ENCODE results near the gene ATF7IP2.

The ATF7IP2 gene

GRCh38 chr16:10485159-10485558 is 99.3 kb downstream of the ATF7IP2 start:
- no peak overlapping the region for H3K4ac ChIP-seq (ENCODE audit: low read length)
- WGBS, 2 donors (ENCODE audit: extremely low coverage in 2 of 2, insufficient read length in 2 of 2, insufficient replicate concordance in 1 of 2): no CpG with 5 or more reads among the region's 4 CpGs
- peaks cover 2 to 18% of the 10 kb centered on the region in 2 donors for H3K36me3 ChIP-seq (replicated peaks in 1 of 2; ENCODE audit: control insufficient read depth in 2 of 2, insufficient read depth in 2 of 2, low read length in 2 of 2)
- H3K4me3 ChIP-seq (ENCODE audit: low read length in 2 of 2): no peak overlapping the region
- no peak overlapping the region for H2AK5ac ChIP-seq (ENCODE audit: low read depth, low read length)
- H2BK12ac ChIP-seq (ENCODE audit: low read length): no peak overlapping the region
- no peak overlapping the region for H3K18ac ChIP-seq (ENCODE audit: low read length)
- H3K14ac ChIP-seq (ENCODE audit: low read length): no peak overlapping the region
- H4K91ac ChIP-seq (ENCODE audit: low read depth, low read length, poor library complexity): no peak overlapping the region
- H2BK120ac ChIP-seq (ENCODE audit: low read depth, low read length): no peak overlapping the region
- no peaks in the 10 kb centered on the region for H3K27me3 ChIP-seq (ENCODE audit: control insufficient read depth in 3 of 3, insufficient read depth in 3 of 3, low read depth in 1 of 3, low read length in 3 of 3)
- H3K9me3 ChIP-seq (replicated peaks in 1 of 2; ENCODE audit: control insufficient read depth in 2 of 2, insufficient read depth in 1 of 2, low read depth in 1 of 2, low read length in 2 of 2): peaks cover 0 to 6% of the 10 kb centered on the region in 2 donors
- no peak for DNase-seq (ENCODE audit: low spot score)
- H2AFZ ChIP-seq (ENCODE audit: low read length): no peak overlapping the region
- no peak overlapping the region for H3K4me2 ChIP-seq (ENCODE audit: insufficient read depth, low read length, poor library complexity, severe bottlenecking)
- no peak overlapping the region for H4K8ac ChIP-seq (ENCODE audit: low read depth, low read length)
- no peaks in the 10 kb centered on the region for H3K79me1 ChIP-seq (ENCODE audit: low read depth, low read length)
- H3K27ac ChIP-seq (replicated peaks; ENCODE audit: low read length): no peak overlapping the region
- no peak overlapping the region for H2BK5ac ChIP-seq (ENCODE audit: low read length)
- H3K4me1 ChIP-seq (ENCODE audit: control insufficient read depth in 2 of 2, insufficient read depth in 1 of 2, low read depth in 1 of 2, low read length in 2 of 2): no peaks in the 10 kb centered on the region
- H3K9ac ChIP-seq (ENCODE audit: low read depth, low read length, poor library complexity): no peak overlapping the region
- no peak overlapping the region for H2BK15ac ChIP-seq (ENCODE audit: low read length)
- H3K23ac ChIP-seq (ENCODE audit: low read depth, low read length, poor library complexity): no peak overlapping the region

DNA sequence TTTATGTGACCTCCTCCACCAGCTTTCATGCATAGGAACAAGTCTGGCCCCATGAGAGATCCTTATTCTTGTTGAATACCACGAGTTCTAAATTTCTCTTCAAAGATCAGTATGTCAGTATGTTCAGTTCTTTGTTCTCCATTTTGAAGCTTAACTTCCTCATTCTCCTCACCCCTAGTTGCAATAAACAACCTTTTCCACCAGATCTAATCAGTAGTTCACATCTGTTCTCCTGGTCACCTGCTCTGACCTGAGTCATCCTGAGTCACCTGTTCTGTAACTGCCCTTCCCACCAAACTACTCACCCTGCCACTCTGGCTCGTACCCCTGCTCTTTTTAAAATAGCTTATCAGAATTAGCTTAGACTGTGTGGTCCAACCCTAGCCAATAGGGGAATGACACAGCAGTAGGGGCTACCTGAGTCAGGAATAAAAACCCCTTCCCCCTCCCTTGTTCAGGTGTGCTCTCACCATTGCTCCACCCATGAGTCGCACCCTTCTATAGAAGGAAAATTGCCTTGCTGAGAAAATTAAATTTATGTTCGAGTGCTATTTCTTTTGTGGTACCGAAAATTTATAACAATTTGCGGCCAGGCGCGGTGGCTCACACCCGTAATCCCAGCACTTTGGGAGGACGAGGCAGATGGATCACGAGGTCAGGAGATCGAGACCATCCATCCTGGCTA is 100.0 kb downstream of the ATF7IP2 start:
- H2BK15ac ChIP-seq (ENCODE audit: low read length): no peak overlapping the region
- H2AFZ ChIP-seq (ENCODE audit: low read length): no peak overlapping the region
- H3K23ac ChIP-seq (ENCODE audit: low read depth, low read length, poor library complexity): no peak overlapping the region
- H2BK5ac ChIP-seq (ENCODE audit: low read length): no peak overlapping the region
- no peak overlapping the region for H3K4me2 ChIP-seq (ENCODE audit: insufficient read depth, low read length, poor library complexity, severe bottlenecking)
- no peak overlapping the region for H4K8ac ChIP-seq (ENCODE audit: low read depth, low read length)
- H3K4me1 ChIP-seq (ENCODE audit: control insufficient read depth in 2 of 2, insufficient read depth in 1 of 2, low read depth in 1 of 2, low read length in 2 of 2): no peaks in the 10 kb centered on the region
- H3K4ac ChIP-seq (ENCODE audit: low read length): no peak overlapping the region
- DNase-seq (ENCODE audit: low spot score): no peak
- H3K9ac ChIP-seq (ENCODE audit: low read depth, low read length, poor library complexity): no peak overlapping the region
- peaks cover 2 to 11% of the 10 kb centered on the region in 2 donors for H3K36me3 ChIP-seq (replicated peaks in 1 of 2; ENCODE audit: control insufficient read depth in 2 of 2, insufficient read depth in 2 of 2, low read length in 2 of 2)
- no peak overlapping the region for H3K4me3 ChIP-seq (ENCODE audit: low read length in 2 of 2)
- H3K18ac ChIP-seq (ENCODE audit: low read length): no peak overlapping the region
- no peak overlapping the region for H2AK5ac ChIP-seq (ENCODE audit: low read depth, low read length)
- no peaks in the 10 kb centered on the region for H3K27me3 ChIP-seq (ENCODE audit: control insufficient read depth in 3 of 3, insufficient read depth in 3 of 3, low read depth in 1 of 3, low read length in 3 of 3)
- H2BK120ac ChIP-seq (ENCODE audit: low read depth, low read length): no peak overlapping the region
- no peak overlapping the region for H2BK12ac ChIP-seq (ENCODE audit: low read length)
- H3K9me3 ChIP-seq (replicated peaks in 1 of 2; ENCODE audit: control insufficient read depth in 2 of 2, insufficient read depth in 1 of 2, low read depth in 1 of 2, low read length in 2 of 2): peaks cover 0 to 6% of the 10 kb centered on the region in 2 donors
- H4K91ac ChIP-seq (ENCODE audit: low read depth, low read length, poor library complexity): no peak overlapping the region
- no peak overlapping the region for H3K27ac ChIP-seq (replicated peaks; ENCODE audit: low read length)
- no CpG with 5 or more reads among the region's 12 CpGs for WGBS, 2 donors (ENCODE audit: extremely low coverage in 2 of 2, insufficient read length in 2 of 2, insufficient replicate concordance in 1 of 2)
- no peaks in the 10 kb centered on the region for H3K79me1 ChIP-seq (ENCODE audit: low read depth, low read length)
- no peak overlapping the region for H3K14ac ChIP-seq (ENCODE audit: low read length)

GRCh38 chr16:10490141-10490540 is 104.3 kb downstream of the ATF7IP2 start:
- no CpG with 5 or more reads among the region's 1 CpG for WGBS, 2 donors (ENCODE audit: extremely low coverage in 2 of 2, insufficient read length in 2 of 2, insufficient replicate concordance in 1 of 2)
- no peaks in the 10 kb centered on the region for H3K4me1 ChIP-seq (ENCODE audit: control insufficient read depth in 2 of 2, insufficient read depth in 1 of 2, low read depth in 1 of 2, low read length in 2 of 2)
- H3K4me3 ChIP-seq (ENCODE audit: low read length in 2 of 2): no peak overlapping the region
- no peak overlapping the region for H3K4ac ChIP-seq (ENCODE audit: low read length)
- no peak overlapping the region for H3K23ac ChIP-seq (ENCODE audit: low read depth, low read length, poor library complexity)
- no peak overlapping the region for H2BK5ac ChIP-seq (ENCODE audit: low read length)
- no peak overlapping the region for H2AFZ ChIP-seq (ENCODE audit: low read length)
- H3K27me3 ChIP-seq (ENCODE audit: control insufficient read depth in 3 of 3, insufficient read depth in 3 of 3, low read depth in 1 of 3, low read length in 3 of 3): no peaks in the 10 kb centered on the region
- H3K36me3 ChIP-seq (replicated peaks in 1 of 2; ENCODE audit: control insufficient read depth in 2 of 2, insufficient read depth in 2 of 2, low read length in 2 of 2): no peaks in the 10 kb centered on the region
- no peak overlapping the region for H4K91ac ChIP-seq (ENCODE audit: low read depth, low read length, poor library complexity)
- H2BK15ac ChIP-seq (ENCODE audit: low read length): no peak overlapping the region
- peaks cover 0 to 6% of the 10 kb centered on the region in 2 donors for H3K9me3 ChIP-seq (replicated peaks in 1 of 2; ENCODE audit: control insufficient read depth in 2 of 2, insufficient read depth in 1 of 2, low read depth in 1 of 2, low read length in 2 of 2)
- H4K8ac ChIP-seq (ENCODE audit: low read depth, low read length): no peak overlapping the region
- no peak overlapping the region for H3K14ac ChIP-seq (ENCODE audit: low read length)
- no peak for DNase-seq (ENCODE audit: low spot score)
- no peak overlapping the region for H3K18ac ChIP-seq (ENCODE audit: low read length)
- H3K79me1 ChIP-seq (ENCODE audit: low read depth, low read length): no peaks in the 10 kb centered on the region
- no peak overlapping the region for H2AK5ac ChIP-seq (ENCODE audit: low read depth, low read length)
- no peak overlapping the region for H3K4me2 ChIP-seq (ENCODE audit: insufficient read depth, low read length, poor library complexity, severe bottlenecking)
- H3K27ac ChIP-seq (replicated peaks; ENCODE audit: low read length): no peak overlapping the region
- H3K9ac ChIP-seq (ENCODE audit: low read depth, low read length, poor library complexity): no peak overlapping the region
- no peak overlapping the region for H2BK12ac ChIP-seq (ENCODE audit: low read length)
- no peak overlapping the region for H2BK120ac ChIP-seq (ENCODE audit: low read depth, low read length)

DNA sequence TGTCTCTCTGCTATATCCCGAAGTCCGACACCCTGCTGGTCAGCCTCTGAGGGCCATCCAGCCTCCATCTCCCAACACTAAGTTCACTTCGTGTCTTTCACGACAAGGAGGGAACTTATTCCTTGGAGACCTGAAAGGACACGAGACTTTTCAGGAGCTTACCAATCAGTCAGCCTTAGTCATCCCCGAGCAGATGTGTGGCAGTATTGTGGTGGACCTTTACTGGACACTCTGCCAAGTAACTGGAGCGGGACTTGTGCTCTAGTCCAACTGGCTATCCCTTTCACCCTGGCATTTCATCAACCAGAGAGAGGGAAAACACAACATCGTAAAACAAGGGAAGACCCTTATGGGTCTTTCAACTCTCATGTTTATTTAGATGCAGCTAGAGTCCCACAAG is 107.4 kb downstream of the ATF7IP2 start:
- Histone ChIP-seq H3K36me3 (replicated peaks in 1 of 2; ENCODE audit: control insufficient read depth in 2 of 2, insufficient read depth in 2 of 2, low read length in 2 of 2) (no peaks in the 10 kb centered on the region), H2BK120ac (ENCODE audit: low read depth, low read length) (no peak overlapping the region), H2BK15ac (ENCODE audit: low read length) (no peak overlapping the region), H2BK5ac (ENCODE audit: low read length) (no peak overlapping the region), H3K9me3 (replicated peaks in 1 of 2; ENCODE audit: control insufficient read depth in 2 of 2, insufficient read depth in 1 of 2, low read depth in 1 of 2, low read length in 2 of 2) (peaks cover 0 to 2% of the 10 kb centered on the region in 2 donors), H3K4ac (ENCODE audit: low read length) (no peak overlapping the region), H3K27me3 (ENCODE audit: control insufficient read depth in 3 of 3, insufficient read depth in 3 of 3, low read depth in 1 of 3, low read length in 3 of 3) (no peaks in the 10 kb centered on the region), H3K79me1 (ENCODE audit: low read depth, low read length) (no peaks in the 10 kb centered on the region), H2AFZ (ENCODE audit: low read length) (no peak overlapping the region), H2BK12ac (ENCODE audit: low read length) (no peak overlapping the region), H4K91ac (ENCODE audit: low read depth, low read length, poor library complexity) (no peak overlapping the region), H2AK5ac (ENCODE audit: low read depth, low read length) (no peak overlapping the region), H3K23ac (ENCODE audit: low read depth, low read length, poor library complexity) (no peak overlapping the region), H3K18ac (ENCODE audit: low read length) (no peak overlapping the region), H3K9ac (ENCODE audit: low read depth, low read length, poor library complexity) (no peak overlapping the region), H3K4me2 (ENCODE audit: insufficient read depth, low read length, poor library complexity, severe bottlenecking) (no peak overlapping the region), H4K8ac (ENCODE audit: low read depth, low read length) (no peak overlapping the region), H3K27ac (replicated peaks; ENCODE audit: low read length) (no peak overlapping the region), H3K14ac (ENCODE audit: low read length) (no peak overlapping the region), H3K4me3 (ENCODE audit: low read length in 2 of 2) (no peak overlapping the region), H3K4me1 (ENCODE audit: control insufficient read depth in 2 of 2, insufficient read depth in 1 of 2, low read depth in 1 of 2, low read length in 2 of 2) (no peaks in the 10 kb centered on the region)
- DNase-seq (ENCODE audit: low spot score): no peak
- no CpG with 5 or more reads among the region's 8 CpGs for WGBS, 2 donors (ENCODE audit: extremely low coverage in 2 of 2, insufficient read length in 2 of 2, insufficient replicate concordance in 1 of 2)

Measured in neuronal stem cell (in vitro differentiated cells).